LNCaP clone FGC (cell line): ENCODE measurements around the gene TSHZ2.
"Not testable (repeated sequence)": the region's sequence is repeated elsewhere in the genome, so short reads cannot be mapped to it uniquely, and the experiment has no call there.

Experiments
- DNase-seq: peaks from one replicate; pipeline ENCODE4 v3.0.0-alpha.2; 2011; ENCODE audit warnings: low read depth
- H3K4me3 ChIP-seq: 2 replicates; pipeline ENCODE4 v1.5.1; 2011; ENCODE audit warnings: mild to moderate bottlenecking, low read depth, low read length, control low read depth
- CTCF ChIP-seq: IDR thresholded peaks from 2 replicates; pipeline ENCODE4 v1.5.1; 2012; ENCODE audit warnings: mild to moderate bottlenecking; ENCODE audit not compliant: control insufficient read depth, insufficient read depth; ENCODE audit errors: extremely low read depth

TSHZ2 gene

GRCh38 chr20:53468587-53468986 is 496.4 kb downstream of the TSHZ2 start:
- TF ChIP-seq CTCF, result no peak
- no peak overlapping the region for H3K4me3 ChIP-seq
- no peak for DNase-seq

DNA sequence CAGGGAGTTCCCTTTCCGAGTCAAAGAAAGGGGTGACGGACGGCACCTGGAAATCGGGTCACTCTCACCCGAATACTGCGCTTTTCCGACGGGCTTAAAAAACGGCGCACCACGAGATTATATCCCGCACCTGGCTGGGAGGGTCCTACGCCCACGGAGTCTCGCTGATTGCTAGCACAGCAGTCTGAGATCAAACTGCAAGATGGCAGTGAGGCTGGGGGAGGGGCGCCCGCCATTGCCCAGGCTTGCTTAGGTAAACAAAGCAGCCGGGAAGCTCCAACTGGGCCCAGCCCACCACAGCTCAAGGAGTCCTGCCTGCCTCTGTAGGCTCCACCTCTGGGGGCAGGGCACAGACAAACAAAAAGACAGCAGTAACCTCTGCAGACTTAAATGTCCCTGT is 500.7 kb downstream of the TSHZ2 start:
- H3K4me3 ChIP-seq, DNase-seq: not testable (repeated sequence)

DNA sequence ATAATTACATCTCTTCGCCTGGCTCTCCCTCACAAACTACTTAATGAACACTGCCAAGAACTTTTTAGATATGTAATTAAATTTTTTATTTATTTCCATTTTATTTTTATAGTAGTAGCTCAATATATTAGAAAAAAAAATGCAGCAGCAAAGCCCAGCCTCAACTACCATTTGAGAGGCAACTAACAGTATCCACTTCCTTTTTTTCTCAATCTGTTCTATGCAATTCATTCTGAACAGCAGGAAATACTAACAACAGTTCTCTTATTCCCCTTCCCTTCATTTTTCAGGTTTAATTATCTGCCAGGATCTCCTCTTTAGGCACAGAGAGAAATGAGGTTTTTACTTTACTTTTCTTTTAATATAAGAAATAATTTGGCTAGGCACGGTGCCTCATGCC is 508.8 kb downstream of the TSHZ2 start:
- H3K4me3 ChIP-seq, result no peak overlapping the region
- no peak for DNase-seq
- TF ChIP-seq CTCF, result no peak

GRCh38 chr20:53487461-53488200 is 515.5 kb downstream of the TSHZ2 start:
- no peak overlapping the region for H3K4me3 ChIP-seq
- no peak for DNase-seq
- TF ChIP-seq CTCF, result no peak

- no peak for TF ChIP-seq CTCF
- DNase-seq, result no peak
Measured at GRCh38 chr20:53488775-53489272, 516.7 kb downstream of the TSHZ2 start.

GRCh38 chr20:53489528-53489927 is 517.4 kb downstream of the TSHZ2 start:
- DNase-seq, result no peak
- no peak for TF ChIP-seq CTCF
- no peak overlapping the region for H3K4me3 ChIP-seq

More at GRCh38 chr20:53488775-53489272, 516.7 kb downstream of the TSHZ2 start:
- H3K4me3 ChIP-seq, result no peak overlapping the region

DNA sequence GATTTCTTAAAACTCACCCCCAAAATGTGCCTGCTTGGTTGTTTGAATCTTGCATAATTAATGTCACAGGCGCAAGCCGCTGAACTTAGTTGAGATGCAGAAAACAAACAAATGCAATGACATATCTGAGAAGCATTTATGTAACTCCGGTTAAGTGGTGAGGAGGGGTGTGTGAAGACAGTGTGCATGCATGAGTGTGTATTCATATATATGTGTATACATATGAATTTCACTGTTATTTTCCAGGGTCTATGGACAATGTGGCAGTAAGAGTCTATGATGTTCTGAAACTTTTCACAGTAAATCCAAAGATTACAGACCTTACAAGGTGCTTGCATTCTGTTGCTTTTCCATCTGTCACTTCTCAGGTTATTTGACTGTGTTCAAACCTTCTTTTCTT is 518.5 kb downstream of the TSHZ2 start:
- no peak for TF ChIP-seq CTCF
- H3K4me3 ChIP-seq, result no peak overlapping the region
- no peak for DNase-seq
